IMR-90 (cell line): Measurements from ENCODE around the gene SLC25A21.

Experiments used
- BHLHE40 ChIP-seq: fragments of 150-350 bp; IDR thresholded peaks from 2 replicates; pipeline ENCODE4 v1.6.1; 2016; ENCODE audit warnings: mild to moderate bottlenecking, low read depth, low read length
- CEBPB ChIP-seq: IDR thresholded peaks from 2 replicates; pipeline ENCODE4 v1.6.1; 2012; ENCODE audit warnings: low read depth, low read length, improper control_type of control experiment
- FOS ChIP-seq: fragments of 150-350 bp; IDR thresholded peaks from 2 replicates; pipeline ENCODE4 v1.6.1; 2016; ENCODE audit warnings: low read depth, low read length
- MAFK ChIP-seq: IDR thresholded peaks from 2 replicates; pipeline ENCODE4 v1.6.1; 2012; ENCODE audit warnings: low read depth, low read length, improper control_type of control experiment
- MAZ ChIP-seq: IDR thresholded peaks from 2 replicates; pipeline ENCODE4 v1.6.1; 2012; ENCODE audit warnings: low read depth, mild to moderate bottlenecking, low read length, improper control_type of control experiment, moderate library complexity, borderline replicate concordance
- MXI1 ChIP-seq: IDR thresholded peaks from 2 replicates; pipeline ENCODE4 v1.6.1; 2012; ENCODE audit warnings: low read depth, mild to moderate bottlenecking, low read length, moderate library complexity, borderline replicate concordance
- NFE2L2 ChIP-seq: fragments of 150-350 bp; IDR thresholded peaks from 2 replicates; pipeline ENCODE4 v1.6.1; 2016; ENCODE audit warnings: low read depth, mild to moderate bottlenecking, low read length
- POLR2A ChIP-seq: IDR thresholded peaks from 2 replicates; pipeline ENCODE4 v1.6.1; 2012; ENCODE audit warnings: mild to moderate bottlenecking, low read depth, low read length
- RAD21 ChIP-seq: IDR thresholded peaks from 2 replicates; pipeline ENCODE4 v1.6.1; 2012; ENCODE audit warnings: low read length, improper control_type of control experiment
- RFX5 ChIP-seq: IDR thresholded peaks from 2 replicates; pipeline ENCODE4 v1.8.0; 2012; ENCODE audit warnings: low read depth, mild to moderate bottlenecking, low read length, moderate library complexity
- SMC3 ChIP-seq: fragments of 150-350 bp; IDR thresholded peaks from 2 replicates; pipeline ENCODE4 v1.6.1; 2016; ENCODE audit warnings: low read depth, mild to moderate bottlenecking, antibody characterized with exemption, low read length, moderate library complexity
- TF ChIP-seq, protein P1 (sequence below): conservative IDR thresholded peaks from 2 replicates; pipeline ENCODE4 v1.5.1; 2012; ENCODE audit warnings: mild to moderate bottlenecking, low read depth, low read length, improper control_type of control experiment
- TF ChIP-seq, protein P2 (sequence below): fragments of 150-350 bp; IDR thresholded peaks from 2 replicates; pipeline ENCODE4 v1.6.1; 2017; ENCODE audit warnings: mild to moderate bottlenecking, antibody characterized with exemption, low read length, low read depth
- TF ChIP-seq, protein P3 (sequence below): fragments of 150-350 bp; IDR thresholded peaks from 2 replicates; pipeline ENCODE4 v1.6.1; 2016; ENCODE audit warnings: low read depth, mild to moderate bottlenecking, low read length, moderate library complexity, borderline replicate concordance

DNA sequence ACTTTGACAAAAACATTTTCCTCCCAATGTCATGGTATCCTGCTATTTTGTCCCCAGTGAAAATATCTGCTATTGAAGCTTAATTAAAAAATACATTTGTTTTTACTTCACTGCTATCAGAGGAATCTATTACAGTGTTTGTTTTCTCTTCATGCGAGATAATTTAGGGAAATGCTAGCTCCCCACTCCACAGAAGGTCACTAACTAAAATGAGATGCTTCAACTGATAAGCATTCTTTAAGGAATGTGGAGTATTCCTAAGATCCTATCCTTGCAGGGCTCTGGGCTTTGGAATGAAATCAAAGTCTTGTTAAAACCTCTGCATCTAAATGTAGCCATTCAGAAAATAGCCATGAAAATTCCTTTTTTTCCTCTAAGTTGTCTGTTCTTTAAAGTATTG, 471.3 kb downstream of the SLC25A21 start:
- TF ChIP-seq RFX5 = no peak
- TF ChIP-seq, protein P1, sequence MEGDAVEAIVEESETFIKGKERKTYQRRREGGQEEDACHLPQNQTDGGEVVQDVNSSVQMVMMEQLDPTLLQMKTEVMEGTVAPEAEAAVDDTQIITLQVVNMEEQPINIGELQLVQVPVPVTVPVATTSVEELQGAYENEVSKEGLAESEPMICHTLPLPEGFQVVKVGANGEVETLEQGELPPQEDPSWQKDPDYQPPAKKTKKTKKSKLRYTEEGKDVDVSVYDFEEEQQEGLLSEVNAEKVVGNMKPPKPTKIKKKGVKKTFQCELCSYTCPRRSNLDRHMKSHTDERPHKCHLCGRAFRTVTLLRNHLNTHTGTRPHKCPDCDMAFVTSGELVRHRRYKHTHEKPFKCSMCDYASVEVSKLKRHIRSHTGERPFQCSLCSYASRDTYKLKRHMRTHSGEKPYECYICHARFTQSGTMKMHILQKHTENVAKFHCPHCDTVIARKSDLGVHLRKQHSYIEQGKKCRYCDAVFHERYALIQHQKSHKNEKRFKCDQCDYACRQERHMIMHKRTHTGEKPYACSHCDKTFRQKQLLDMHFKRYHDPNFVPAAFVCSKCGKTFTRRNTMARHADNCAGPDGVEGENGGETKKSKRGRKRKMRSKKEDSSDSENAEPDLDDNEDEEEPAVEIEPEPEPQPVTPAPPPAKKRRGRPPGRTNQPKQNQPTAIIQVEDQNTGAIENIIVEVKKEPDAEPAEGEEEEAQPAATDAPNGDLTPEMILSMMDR = no peak
- no peak for TF ChIP-seq BHLHE40
- TF ChIP-seq RAD21 = no peak
- TF ChIP-seq POLR2A = no peak
- no peak for TF ChIP-seq FOS
- no peak for TF ChIP-seq MAZ
- no peak for TF ChIP-seq CEBPB
- no peak for TF ChIP-seq MXI1
- TF ChIP-seq, protein P2, sequence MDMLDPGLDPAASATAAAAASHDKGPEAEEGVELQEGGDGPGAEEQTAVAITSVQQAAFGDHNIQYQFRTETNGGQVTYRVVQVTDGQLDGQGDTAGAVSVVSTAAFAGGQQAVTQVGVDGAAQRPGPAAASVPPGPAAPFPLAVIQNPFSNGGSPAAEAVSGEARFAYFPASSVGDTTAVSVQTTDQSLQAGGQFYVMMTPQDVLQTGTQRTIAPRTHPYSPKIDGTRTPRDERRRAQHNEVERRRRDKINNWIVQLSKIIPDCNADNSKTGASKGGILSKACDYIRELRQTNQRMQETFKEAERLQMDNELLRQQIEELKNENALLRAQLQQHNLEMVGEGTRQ = no peak
- TF ChIP-seq MAFK = no peak
- TF ChIP-seq SMC3 = no peak
- no peak for TF ChIP-seq NFE2L2
- TF ChIP-seq, protein P3, sequence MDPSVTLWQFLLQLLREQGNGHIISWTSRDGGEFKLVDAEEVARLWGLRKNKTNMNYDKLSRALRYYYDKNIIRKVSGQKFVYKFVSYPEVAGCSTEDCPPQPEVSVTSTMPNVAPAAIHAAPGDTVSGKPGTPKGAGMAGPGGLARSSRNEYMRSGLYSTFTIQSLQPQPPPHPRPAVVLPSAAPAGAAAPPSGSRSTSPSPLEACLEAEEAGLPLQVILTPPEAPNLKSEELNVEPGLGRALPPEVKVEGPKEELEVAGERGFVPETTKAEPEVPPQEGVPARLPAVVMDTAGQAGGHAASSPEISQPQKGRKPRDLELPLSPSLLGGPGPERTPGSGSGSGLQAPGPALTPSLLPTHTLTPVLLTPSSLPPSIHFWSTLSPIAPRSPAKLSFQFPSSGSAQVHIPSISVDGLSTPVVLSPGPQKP = no peak
